Measurements from ENCODE around the gene STMND1. TPM values are rescaled to one million over a fixed set of nuclear protein-coding genes. Genes with fewer than 3 reads are reported as not detected.

STMND1 gene
- total RNA-seq, 1 donor from 2014 or later, result not detected

DNA sequence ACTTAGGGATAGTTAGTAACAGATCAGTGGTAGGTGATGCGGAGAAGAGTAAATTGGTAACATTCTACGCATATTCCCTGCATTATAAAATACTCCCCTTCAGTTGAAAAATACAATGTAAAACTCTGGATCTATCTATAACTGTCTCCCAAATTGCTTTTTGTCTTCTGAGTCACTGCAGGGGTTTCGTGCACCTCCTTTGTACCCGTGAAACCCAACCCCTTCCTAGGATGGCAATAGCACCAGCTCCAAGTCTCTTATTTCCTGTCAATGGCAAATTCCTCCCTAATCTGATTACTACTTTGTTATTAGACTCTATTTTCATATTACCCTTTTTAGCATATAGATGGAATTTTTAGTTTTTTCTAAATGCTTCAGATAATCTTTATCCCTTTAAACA lies 20.6 kb upstream of the STMND1 start:
- Histone ChIP-seq H3K36me3 (ENCODE audit: control insufficient read depth, insufficient read depth, low read length) (no peaks in the 10 kb centered on the region), H3K27me3 (ENCODE audit: control insufficient read depth, insufficient read depth, low read length) (no peaks in the 10 kb centered on the region), H3K4me3 (ENCODE audit: low read depth, low read length) (no peak overlapping the region)
- TF ChIP-seq, protein P1, sequence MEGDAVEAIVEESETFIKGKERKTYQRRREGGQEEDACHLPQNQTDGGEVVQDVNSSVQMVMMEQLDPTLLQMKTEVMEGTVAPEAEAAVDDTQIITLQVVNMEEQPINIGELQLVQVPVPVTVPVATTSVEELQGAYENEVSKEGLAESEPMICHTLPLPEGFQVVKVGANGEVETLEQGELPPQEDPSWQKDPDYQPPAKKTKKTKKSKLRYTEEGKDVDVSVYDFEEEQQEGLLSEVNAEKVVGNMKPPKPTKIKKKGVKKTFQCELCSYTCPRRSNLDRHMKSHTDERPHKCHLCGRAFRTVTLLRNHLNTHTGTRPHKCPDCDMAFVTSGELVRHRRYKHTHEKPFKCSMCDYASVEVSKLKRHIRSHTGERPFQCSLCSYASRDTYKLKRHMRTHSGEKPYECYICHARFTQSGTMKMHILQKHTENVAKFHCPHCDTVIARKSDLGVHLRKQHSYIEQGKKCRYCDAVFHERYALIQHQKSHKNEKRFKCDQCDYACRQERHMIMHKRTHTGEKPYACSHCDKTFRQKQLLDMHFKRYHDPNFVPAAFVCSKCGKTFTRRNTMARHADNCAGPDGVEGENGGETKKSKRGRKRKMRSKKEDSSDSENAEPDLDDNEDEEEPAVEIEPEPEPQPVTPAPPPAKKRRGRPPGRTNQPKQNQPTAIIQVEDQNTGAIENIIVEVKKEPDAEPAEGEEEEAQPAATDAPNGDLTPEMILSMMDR (IDR thresholded peaks at IDR 0.05; ENCODE audit: insufficient read depth, low read length, severe bottlenecking), result no peak
- FAIRE-seq (no peak), DNase-seq (ENCODE audit: low read depth) (no peak)

DNA sequence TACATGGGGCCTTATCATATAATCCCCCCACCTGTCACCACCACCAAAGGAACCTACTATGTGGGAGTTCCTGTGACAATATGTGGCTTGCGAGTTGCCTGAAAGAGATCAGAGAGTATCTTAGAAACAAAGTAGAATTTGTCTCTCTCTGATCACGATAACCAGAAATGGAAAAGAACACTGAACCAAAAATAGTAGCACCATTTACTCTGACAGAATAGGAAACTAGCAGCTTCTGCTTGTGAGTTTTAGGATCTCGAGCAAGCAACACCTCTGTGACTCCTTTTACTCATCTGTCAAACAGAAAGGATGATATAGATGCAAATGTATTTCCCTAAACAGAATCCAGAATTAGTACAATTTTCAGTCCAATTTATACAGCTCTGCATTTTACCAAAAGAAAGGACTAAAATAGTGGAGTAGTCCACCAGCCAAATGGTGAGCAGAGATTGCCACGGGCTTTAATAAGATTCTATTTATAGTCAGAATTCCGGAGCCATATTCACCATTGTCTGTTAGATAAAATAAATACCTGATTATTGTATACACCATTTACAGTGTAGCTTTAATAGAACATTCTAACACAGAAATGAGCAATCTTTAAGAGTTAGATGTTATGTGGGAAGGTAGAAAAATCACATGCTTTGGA lies 19.9 kb upstream of the STMND1 start:
- Histone ChIP-seq H3K4me3 (ENCODE audit: low read depth, low read length) (no peak overlapping the region), H3K36me3 (ENCODE audit: control insufficient read depth, insufficient read depth, low read length) (no peaks in the 10 kb centered on the region), H3K27me3 (ENCODE audit: control insufficient read depth, insufficient read depth, low read length) (no peaks in the 10 kb centered on the region)
- DNase-seq (ENCODE audit: low read depth), result no peak
- no peak for FAIRE-seq
- TF ChIP-seq, protein P1 (IDR thresholded peaks at IDR 0.05; ENCODE audit: insufficient read depth, low read length, severe bottlenecking), result no peak

DNA sequence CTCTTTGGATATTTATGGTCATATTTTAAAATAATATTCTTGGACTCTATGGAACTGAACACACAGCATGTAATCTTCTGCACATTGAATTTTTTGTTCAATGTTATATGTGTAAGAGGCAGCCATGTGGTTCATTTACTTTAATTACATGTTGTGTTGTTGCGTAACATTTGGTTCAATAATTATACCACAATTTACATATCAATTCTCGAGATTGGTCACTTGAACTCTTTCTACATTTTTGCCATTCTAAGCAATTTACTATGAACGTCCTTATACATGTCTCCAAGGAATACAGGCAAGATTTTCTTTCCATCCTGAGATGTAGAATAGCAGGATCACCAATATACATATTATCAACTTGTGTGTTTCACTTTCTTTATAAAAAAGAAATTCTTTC lies 18.5 kb upstream of the STMND1 start:
- FAIRE-seq, result no peak
- Histone ChIP-seq H3K36me3 (ENCODE audit: control insufficient read depth, insufficient read depth, low read length) (no peaks in the 10 kb centered on the region), H3K4me3 (ENCODE audit: low read depth, low read length) (no peak overlapping the region), H3K27me3 (ENCODE audit: control insufficient read depth, insufficient read depth, low read length) (no peaks in the 10 kb centered on the region)
- TF ChIP-seq, protein P1 (IDR thresholded peaks at IDR 0.05; ENCODE audit: insufficient read depth, low read length, severe bottlenecking), result no peak
- no peak for DNase-seq (ENCODE audit: low read depth)

DNA sequence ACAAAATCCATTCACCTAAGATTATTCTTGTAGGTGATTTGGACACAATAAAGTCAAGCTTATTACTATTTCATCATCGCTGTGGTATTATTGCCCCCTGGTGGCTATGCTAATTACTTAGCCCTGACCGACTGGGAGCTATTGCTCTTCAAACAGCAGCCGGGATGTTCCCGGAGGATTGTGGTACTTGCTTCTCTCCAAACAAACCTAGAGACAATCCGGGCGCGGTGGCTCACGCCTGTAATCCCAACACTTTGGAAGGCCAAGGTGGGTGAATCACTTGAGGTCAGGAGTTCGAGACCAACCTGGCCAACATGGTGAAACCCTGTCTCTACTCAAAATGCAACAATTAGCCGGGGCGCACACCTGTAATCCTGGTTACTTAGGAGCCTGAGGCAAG lies 15.4 kb upstream of the STMND1 start:
- FAIRE-seq (no peak), DNase-seq (ENCODE audit: low read depth) (peak; percentile 72)
- TF ChIP-seq, protein P1 (IDR thresholded peaks at IDR 0.05; ENCODE audit: insufficient read depth, low read length, severe bottlenecking), result peak; percentile 59
- H3K4me3 ChIP-seq (ENCODE audit: low read depth, low read length), result no peak overlapping the region
- no peaks in the 10 kb centered on the region for H3K36me3 ChIP-seq (ENCODE audit: control insufficient read depth, insufficient read depth, low read length)
- H3K27me3 ChIP-seq (ENCODE audit: control insufficient read depth, insufficient read depth, low read length), result no peaks in the 10 kb centered on the region

DNA sequence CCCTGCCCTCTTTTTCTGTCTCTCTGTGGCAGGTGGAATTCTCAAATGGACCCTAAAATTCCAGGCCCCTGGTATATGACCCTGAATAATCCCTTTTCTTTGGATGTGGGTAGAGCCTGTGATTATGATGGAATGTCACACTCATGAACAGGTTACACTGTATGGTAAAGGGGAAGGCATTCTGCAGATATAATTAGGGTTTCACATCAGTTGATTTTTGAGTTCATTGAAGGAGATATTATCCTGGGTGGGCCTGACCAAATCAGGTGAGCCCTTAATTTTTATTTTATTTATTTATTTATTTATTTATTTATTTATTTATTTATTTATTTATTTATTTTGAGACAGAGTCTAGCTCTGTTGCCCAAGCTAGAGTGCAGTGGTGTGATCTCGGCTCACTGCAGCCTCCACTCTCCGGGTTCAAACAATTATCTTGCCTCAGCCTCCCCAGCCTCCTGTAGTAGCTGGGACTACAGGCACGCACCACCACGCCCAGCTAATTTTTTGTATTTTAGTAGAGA lies 13.7 kb upstream of the STMND1 start:
- TF ChIP-seq, protein P1 (IDR thresholded peaks at IDR 0.05; ENCODE audit: insufficient read depth, low read length, severe bottlenecking), result no peak
- Histone ChIP-seq H3K27me3 (ENCODE audit: control insufficient read depth, insufficient read depth, low read length) (no peaks in the 10 kb centered on the region), H3K4me3 (ENCODE audit: low read depth, low read length) (no peak overlapping the region), H3K36me3 (ENCODE audit: control insufficient read depth, insufficient read depth, low read length) (no peaks in the 10 kb centered on the region)
- DNase-seq (ENCODE audit: low read depth) (no peak), FAIRE-seq (no peak)

DNA sequence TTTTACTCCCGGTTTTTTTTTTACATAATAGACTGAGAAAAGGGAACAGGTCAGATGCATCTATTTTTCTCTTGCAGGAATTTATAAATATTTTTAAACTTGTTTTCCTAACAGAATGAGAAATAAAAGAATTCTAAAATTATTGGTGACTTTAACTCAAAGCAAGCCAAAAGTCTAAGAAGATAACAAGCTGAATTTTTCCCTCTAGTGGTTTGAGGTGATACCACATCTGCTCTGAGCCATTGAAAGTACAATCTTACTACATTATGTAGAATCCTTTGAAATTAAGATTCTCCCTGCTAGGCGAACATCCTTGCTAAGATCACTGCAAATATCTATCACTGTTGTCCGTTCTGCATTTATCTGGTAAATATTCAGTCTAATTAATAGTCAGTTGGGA lies 10.7 kb upstream of the STMND1 start:
- no peak for FAIRE-seq
- TF ChIP-seq, protein P1 (IDR thresholded peaks at IDR 0.05; ENCODE audit: insufficient read depth, low read length, severe bottlenecking), result peak; percentile 27
- no peaks in the 10 kb centered on the region for H3K36me3 ChIP-seq (ENCODE audit: control insufficient read depth, insufficient read depth, low read length)

More for the DNA sequence above, 10.7 kb upstream of the STMND1 start:
- no peak for DNase-seq (ENCODE audit: low read depth)
- Histone ChIP-seq H3K27me3 (ENCODE audit: control insufficient read depth, insufficient read depth, low read length) (no peaks in the 10 kb centered on the region), H3K4me3 (ENCODE audit: low read depth, low read length) (no peak overlapping the region)

All from bronchial epithelial cell (primary cell).